H1 (cell line): ENCODE data around the gene CAPZB.

Experiments
- EGR1 ChIP-seq: IDR thresholded peaks from 2 replicates; pipeline ENCODE4 v1.6.1; 2011; ENCODE audit warnings: low read depth, low read length, borderline replicate concordance
- POLR2AphosphoS5 ChIP-seq: IDR thresholded peaks from 2 replicates; pipeline ENCODE4 v1.6.1; 2011; ENCODE audit warnings: low read depth, low read length

- no peak for TF ChIP-seq EGR1
- no peak for TF ChIP-seq POLR2AphosphoS5
These were observed 64.7 kb downstream of the CAPZB start for GRCh38 chr1:19420606-19421005.
